Measurements from ENCODE around the gene TMEM237.

The TMEM237 gene

DNA sequence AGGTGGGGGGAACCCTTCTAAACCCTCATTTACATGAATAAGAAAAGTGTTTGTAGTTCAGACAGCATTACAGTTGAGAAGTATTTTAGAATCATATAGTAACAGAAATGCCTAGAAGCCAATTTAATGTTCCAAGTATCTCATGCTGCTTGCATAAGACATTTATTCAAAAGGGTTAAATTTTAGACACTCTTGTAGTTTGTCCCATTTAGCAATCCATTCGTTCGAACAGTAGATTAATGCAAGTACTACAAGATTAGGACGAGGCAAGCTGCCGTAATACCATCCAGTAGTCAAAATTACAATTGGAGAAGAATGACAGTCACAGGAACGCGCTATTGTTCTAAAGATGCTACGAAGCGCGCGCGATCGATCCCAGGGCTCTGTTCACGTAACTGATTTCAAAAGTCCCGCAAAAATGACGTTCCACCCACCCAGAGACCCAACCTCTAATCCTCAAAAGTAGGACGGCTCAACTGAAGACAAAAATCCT, 1.2 kb downstream of the TMEM237 start:
- DNase-seq (ENCODE audit: low read depth in 2 of 2): no peak

DNA sequence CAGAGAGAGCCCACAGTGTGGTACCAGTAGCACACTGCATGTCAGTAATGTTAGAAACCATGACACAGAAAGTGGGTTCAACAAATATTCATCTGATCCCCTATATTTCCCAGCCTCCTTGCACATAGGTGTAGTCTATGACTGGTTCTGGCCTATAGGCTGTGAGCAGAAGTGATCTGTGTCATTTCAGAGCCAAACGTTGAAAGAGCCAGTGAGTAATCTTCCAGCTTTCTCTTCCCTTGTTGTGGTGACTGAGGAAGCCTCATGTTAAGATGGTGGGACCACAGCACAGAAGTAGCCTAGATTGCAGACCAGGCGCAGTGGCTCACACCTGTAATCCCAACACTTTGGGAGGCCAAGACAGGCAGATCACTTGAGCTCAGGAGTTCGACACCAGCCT, 4.1 kb downstream of the TMEM237 start:
- no peak for DNase-seq (ENCODE audit: low read depth in 2 of 2)

- DNase-seq (ENCODE audit: low read depth in 2 of 2): no peak
Observed at GRCh38 chr2:201638326-201638725, 5.0 kb downstream of the TMEM237 start.

DNA sequence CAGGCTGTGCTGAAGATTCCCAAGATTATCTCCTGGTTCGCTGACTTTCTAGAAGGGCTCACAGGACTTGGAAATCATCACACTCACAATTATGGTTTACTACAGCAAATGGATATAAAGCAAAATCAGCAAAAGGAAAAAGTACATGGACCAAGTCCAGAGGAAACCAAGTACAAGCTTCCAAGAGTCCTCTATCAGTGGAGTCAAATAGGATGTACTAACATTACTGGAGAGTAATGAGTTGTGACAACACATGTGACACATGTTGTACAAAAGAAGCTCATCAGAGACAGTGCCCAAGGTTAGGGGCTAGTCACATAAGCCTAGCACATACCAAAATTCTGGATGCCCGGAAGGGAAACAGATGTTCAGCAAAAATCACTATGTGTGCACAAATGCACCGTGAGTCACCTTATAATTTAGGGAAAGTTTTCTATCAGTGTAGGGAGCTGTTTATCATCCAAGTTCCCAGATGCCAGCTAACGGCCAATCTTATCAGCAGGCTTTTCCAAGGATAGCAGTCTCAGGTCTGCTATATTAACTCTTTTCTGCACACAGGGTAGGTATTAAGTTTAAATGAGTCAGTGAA, 9.5 kb downstream of the TMEM237 start:
- no peak for DNase-seq (ENCODE audit: low read depth in 2 of 2)

GRCh38 chr2:201631041-201631440, 12.3 kb downstream of the TMEM237 start:
- DNase-seq (ENCODE audit: low read depth in 2 of 2): no peak

DNA sequence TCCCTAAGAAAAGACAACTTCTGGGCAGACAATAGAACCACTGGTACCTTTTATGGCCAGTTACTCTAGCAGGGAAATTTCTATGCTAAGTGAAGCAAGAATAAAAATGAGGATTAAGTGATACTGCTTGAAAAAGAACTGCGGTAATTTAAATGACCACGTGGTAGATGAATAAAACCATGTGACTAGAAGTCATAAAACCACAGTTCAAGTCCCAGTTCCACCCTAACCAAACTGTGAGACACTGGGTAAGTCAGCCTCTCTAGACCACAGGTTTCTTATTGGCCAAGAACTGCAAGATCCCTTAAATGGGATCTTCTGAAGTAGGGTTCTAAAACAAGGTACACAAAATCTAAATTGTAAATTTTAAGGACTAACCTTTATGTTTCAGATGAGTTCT, 12.7 kb downstream of the TMEM237 start:
- DNase-seq (ENCODE audit: low read depth in 2 of 2): no peak

DNA sequence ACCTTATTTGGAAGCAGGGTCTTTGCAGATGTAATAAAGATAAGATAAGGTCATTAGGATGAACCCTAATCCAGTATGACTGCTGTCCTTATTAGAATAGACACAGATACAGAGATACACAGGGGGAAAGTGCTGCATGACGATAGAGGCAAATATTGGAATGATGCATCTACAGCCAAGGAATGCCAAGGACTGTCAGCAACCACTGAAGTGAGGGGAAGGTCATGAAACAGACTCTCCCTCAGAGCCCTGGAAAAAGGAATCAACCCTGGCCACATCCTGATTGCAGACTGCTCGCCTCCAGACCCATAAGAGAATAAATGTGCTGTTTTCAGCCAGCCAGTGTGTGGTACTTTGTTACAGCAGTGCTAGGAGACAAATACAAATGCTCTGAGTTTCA, 14.8 kb downstream of the TMEM237 start:
- DNase-seq (ENCODE audit: low read depth in 2 of 2): no peak

GRCh38 chr2:201622306-201622970, 20.9 kb downstream of the TMEM237 start:
- DNase-seq (ENCODE audit: low read depth in 2 of 2): no peak

DNA sequence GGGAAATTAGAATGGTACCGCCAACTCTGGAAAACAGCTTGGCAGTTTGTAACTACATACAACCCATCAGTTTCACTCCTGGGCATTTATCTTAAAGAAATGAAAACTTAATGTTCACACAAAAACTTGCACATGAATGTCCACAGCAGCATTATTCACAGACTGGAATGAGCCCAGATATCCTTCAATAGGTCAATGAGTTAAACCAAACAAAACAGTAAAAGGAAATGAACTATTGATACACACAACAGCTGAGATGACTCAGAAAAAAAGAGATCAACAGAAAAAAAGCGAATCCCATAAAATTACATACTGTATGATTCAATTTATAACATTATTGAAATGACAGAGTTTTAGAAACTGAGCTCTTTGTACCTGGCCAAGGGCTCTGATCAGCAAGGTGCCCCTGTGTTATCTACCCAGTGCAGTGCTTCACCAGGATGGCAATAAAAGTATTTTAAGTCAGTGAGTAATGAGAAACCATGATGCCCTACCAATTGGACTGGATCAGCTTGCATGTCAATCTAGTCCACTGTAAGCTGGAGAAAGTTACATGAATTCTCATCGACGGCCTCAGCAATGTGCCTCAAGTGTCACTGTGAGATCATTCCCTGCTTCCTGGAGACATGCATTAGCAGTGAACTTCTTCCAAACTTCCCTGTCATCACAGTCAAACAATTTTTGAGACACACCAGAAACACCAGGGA, 21.9 kb downstream of the TMEM237 start:
- no peak for DNase-seq (ENCODE audit: low read depth in 2 of 2)

- no peak for DNase-seq (ENCODE audit: low read depth in 2 of 2)
Observed at GRCh38 chr2:201618744-201619662, 24.3 kb downstream of the TMEM237 start.

DNA sequence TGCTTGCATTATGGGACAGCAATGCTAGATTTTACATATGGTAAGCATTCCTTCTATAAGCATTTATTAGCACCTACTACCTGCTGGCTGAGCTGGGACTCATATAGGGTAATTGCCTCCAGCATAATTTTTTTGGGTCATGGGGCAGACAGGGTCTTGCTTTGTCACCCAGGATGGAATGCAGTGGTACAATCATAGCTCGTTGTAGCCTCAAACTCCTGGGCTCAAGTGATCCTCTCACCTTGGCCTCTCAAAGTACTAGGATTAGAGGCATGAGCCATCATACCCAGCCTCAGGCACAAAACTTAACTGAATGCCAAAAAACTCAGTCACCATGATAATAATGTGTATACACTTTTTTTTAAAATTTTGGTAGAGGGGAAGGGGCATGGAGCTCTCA, 35.3 kb downstream of the TMEM237 start:
- no peak for DNase-seq (ENCODE audit: low read depth in 2 of 2)

DNA sequence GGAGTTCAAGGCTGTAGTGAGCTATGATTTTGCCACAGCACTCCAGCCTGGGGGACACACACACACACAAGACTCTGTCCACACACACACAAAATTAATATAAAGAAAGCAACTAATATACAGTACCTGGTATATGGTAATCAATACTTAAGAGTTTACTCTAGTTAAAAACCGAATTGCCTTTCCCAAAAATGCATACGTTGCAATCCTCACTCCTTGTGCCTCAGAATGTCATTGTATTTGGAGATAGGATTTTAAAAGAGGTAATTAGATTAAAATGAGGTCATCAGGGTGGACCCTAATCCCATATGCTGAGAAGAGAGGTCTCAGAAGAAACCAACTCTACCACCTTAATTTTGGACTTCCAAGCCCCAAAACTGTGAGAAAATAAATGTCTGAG, 35.7 kb downstream of the TMEM237 start:
- DNase-seq (ENCODE audit: low read depth in 2 of 2): no peak

GRCh38 chr2:201600906-201601305, 42.4 kb downstream of the TMEM237 start:
- DNase-seq (ENCODE audit: low read depth in 2 of 2): no peak

GRCh38 chr2:201597397-201597796, 45.9 kb downstream of the TMEM237 start:
- no peak for DNase-seq (ENCODE audit: low read depth in 2 of 2)

DNA sequence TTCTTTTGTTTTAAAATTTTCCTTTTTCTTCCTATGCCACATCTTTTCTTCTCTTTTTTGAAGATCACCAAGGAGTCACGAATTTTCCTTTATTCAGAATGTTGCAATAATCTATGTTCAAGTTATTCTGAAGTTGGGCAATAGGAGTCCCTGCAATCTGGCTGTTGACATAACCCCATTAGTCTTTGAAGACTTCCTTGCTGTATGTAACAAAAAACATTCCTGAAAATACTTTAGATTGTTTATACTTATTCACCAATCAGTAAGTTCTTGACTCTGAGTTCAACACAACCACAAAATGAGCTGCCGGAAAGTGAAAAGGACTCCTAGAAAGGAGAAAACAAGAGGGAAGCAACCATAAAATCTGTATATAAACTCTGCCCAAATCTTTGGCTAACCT, 62.8 kb downstream of the TMEM237 start:
- no peak for DNase-seq (ENCODE audit: low read depth in 2 of 2)

- DNase-seq (ENCODE audit: low read depth in 2 of 2): no peak
Observed at GRCh38 chr2:201579536-201579935, 63.8 kb downstream of the TMEM237 start.

GRCh38 chr2:201575971-201576370, 67.3 kb downstream of the TMEM237 start:
- no peak for DNase-seq (ENCODE audit: low read depth in 2 of 2)

- no peak for DNase-seq (ENCODE audit: low read depth in 2 of 2)
Observed at GRCh38 chr2:201574766-201575165, 68.5 kb downstream of the TMEM237 start.

- no peak for DNase-seq (ENCODE audit: low read depth in 2 of 2)
Observed at GRCh38 chr2:201572846-201573508, 70.3 kb downstream of the TMEM237 start.

Measured in stimulated activated CD4-positive, alpha-beta T cell treated with anti-CD3 and anti-CD28 coated beads, Interleukin-4, amount 100 ng/mL, for 48 hours (primary cell).